NB4 (cell line): Measurements from ENCODE around the gene SNN.

Experiments
- DNase-seq: peaks from one replicate; pipeline ENCODE4 v3.0.0; 2010; ENCODE audit warnings: low read depth
- H3K4me3 ChIP-seq: one replicate; pipeline ENCODE4 v1.5.1; 2011; ENCODE audit warnings: mild to moderate bottlenecking, low read depth, low read length, moderate library complexity
- CTCF ChIP-seq: IDR thresholded peaks from one replicate; pipeline ENCODE4 v1.5.1; 2012; ENCODE audit warnings: low read depth, low read length
- MAX ChIP-seq: IDR thresholded peaks from 2 replicates; pipeline ENCODE4 v1.6.1; 2011; ENCODE audit warnings: low read depth, low read length
- MYC ChIP-seq: IDR thresholded peaks from 2 replicates; pipeline ENCODE4 v1.6.1; 2011; ENCODE audit warnings: low read depth, low read length
- POLR2A ChIP-seq: IDR thresholded peaks from 2 replicates; pipeline ENCODE4 v1.6.1; 2011; ENCODE audit warnings: mild to moderate bottlenecking; ENCODE audit not compliant: insufficient read length; ENCODE audit errors: extremely low read depth

Gene SNN

GRCh38 chr16:11677451-11677951, 9.2 kb downstream of the SNN start:
- TF ChIP-seq CTCF (no peak), POLR2A (no peak), MYC (no peak), MAX (no peak)
- no peak for DNase-seq
- no peak overlapping the region for H3K4me3 ChIP-seq

- no peak overlapping the region for H3K4me3 ChIP-seq
- TF ChIP-seq MAX (no peak), POLR2A (no peak), MYC (no peak), CTCF (no peak)
- DNase-seq, result no peak
Measured at GRCh38 chr16:11677959-11678881, 10.0 kb downstream of the SNN start.

DNA sequence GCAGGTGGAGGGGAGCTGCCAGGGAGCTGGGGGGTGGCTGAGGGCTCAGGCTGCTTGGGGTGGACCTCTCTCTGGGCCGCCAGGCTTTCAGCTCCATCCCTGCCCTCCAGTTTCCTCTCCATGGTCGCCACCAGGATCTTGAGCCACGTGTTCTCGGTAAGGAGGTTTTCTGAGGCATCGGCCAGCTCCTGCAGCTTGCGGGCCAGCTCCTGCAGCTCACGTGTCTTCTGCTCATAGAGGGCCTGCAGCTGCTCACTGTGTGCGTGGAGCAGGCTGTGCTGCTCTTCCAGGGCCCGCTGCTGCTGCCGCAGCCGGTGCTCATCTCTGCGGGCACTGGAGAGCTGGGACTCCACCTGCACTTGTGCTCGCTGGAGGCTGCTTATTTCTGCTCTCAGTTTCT, 11.0 kb downstream of the SNN start:
- no peak overlapping the region for H3K4me3 ChIP-seq
- DNase-seq, result no peak
- TF ChIP-seq MAX (no peak), MYC (no peak), POLR2A (no peak), CTCF (no peak)

DNA sequence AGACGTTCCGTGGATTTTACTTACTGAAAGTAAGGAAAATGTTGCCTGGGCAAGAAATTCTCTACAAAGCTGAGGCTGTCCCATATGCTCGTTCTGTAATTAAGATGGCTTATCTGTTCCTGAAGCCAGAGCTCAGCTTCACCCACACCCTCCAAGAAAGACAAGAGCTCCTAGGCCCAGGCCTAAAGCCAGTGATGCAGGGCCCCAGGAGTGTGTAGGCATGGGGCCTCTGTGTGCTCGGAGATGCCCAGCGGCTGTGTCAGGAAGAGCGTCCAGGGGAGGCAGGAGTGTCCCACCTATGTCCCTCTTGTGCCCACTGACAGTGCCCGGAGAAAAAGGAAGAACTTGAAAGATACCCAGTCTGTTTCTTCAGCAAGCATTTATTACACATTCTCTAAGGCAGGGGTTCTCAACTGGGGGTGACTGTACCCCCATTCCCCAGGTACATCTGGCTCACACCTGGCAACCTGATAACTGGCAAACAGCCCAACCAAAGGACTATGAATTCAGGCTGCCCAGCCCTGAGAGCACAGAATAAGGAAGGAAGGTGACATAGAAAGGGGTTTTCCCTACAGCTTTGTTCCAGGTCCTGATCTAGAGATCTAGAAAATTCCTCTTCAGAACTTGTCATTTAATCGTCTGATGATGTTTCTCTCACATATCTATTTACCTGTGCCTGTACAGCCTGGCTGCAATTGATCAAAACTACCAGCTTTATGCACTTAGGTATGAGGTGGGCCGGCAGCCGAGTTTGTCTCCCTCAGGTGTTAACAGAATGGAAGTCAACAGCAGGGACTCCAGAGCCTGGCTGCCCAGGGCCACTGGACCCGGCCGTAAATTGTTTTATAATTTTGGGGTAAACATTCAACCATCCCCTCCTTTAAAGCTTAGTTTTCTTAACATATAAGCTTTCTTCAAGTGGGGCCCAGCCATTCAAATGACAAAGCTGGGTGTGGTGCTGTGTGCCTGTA, 12.0 kb downstream of the SNN start:
- no peak for DNase-seq
- TF ChIP-seq POLR2A (no peak), MAX (no peak)
- H3K4me3 ChIP-seq, result no peak overlapping the region

- H3K4me3 ChIP-seq, result no peak overlapping the region
- TF ChIP-seq POLR2A, result no peak
- TF ChIP-seq CTCF, result no peak
- TF ChIP-seq MAX, result no peak
- no peak for TF ChIP-seq MYC
- peak; percentile 47 for DNase-seq
Measured at GRCh38 chr16:11681556-11681955, 13.3 kb downstream of the SNN start.
